GM12878 (cell line): ENCODE data around the gene PLCG2. TPM values are rescaled to one million over a fixed set of nuclear protein-coding genes. Genes with fewer than 3 reads are reported as not detected.
A peak's percentile ranks its signal among the peaks of the same experiment; 100 is the strongest.

Experiments used
- ATAC-seq: fragments of 200-7000 bp; cut with Tn5 transposase; 3 replicates; pipeline ENCODE4 v1.9.1; 2020; ENCODE audit warnings: mild to moderate bottlenecking, moderate library complexity
- BruUV-seq: library from RNA; stranded (reverse); fragments of 400-500 nt; replicated peaks from 2 replicates; lab custom pipeline; 2021; lab: Mats Ljungman, UMichigan
- CTCF ChIA-PET: fragments of 300-600 bp; sonication (Branson Sonifier 250); formaldehyde crosslinking; extraction: SDS; loops from one replicate; lab custom pipeline; 2021; ENCODE audit warnings: inconsistent platforms; lab: Yijun Ruan, JAX
- POLR2A ChIA-PET: fragments of 350-600 bp; formaldehyde crosslinking; extraction: SDS; loops from one replicate; lab custom pipeline; 2021; ENCODE audit warnings: inconsistent platforms; lab: Charles Lee
- RAD21 ChIA-PET: fragments of 300-600 bp; sonication (Branson Sonifier 250); formaldehyde crosslinking; loops from one replicate; lab custom pipeline; 2023; ENCODE audit warnings: antibody characterized with exemption; ENCODE audit not compliant: unreplicated experiment; lab: Charles Lee
- SMC1A ChIA-PET: fragments of 300-600 bp; sonication (Branson Sonifier 250); formaldehyde crosslinking; loops from one replicate; lab custom pipeline; 2023; ENCODE audit not compliant: unreplicated experiment, uncharacterized antibody; lab: Charles Lee
- DNase-seq: peaks from one replicate; pipeline ENCODE4 v3.0.0-alpha.2; 2011; ENCODE audit warnings: low read depth, low spot score
- FAIRE-seq: peaks from 3 replicates; lab custom pipeline; 2011; peaks lifted over from hg19 to GRCh38; lab: Jason Lieb, UNC
- H2AFZ ChIP-seq: 2 replicates; pipeline ENCODE4 v1.6.0; 2011; ENCODE audit warnings: low read depth, low read length, control low read depth; ENCODE audit not compliant: control insufficient read depth
- H3K27ac ChIP-seq: 2 replicates; pipeline ENCODE4 v1.5.1; 2011; ENCODE audit warnings: control low read depth; ENCODE audit not compliant: control insufficient read depth, insufficient read depth
- H3K27me3 ChIP-seq, 2 experiments: replicated peaks in 1 of 2; 2 replicates each; pipeline versions ENCODE4 v1.6.0 to v1.6.1; 2011; ENCODE audit warnings: low read length in 1 of 2; ENCODE audit not compliant: control insufficient read depth in 2 of 2, insufficient read depth in 2 of 2
- H3K36me3 ChIP-seq, 2 experiments: 2 replicates each; pipeline ENCODE4 v1.5.1; 2011; ENCODE audit warnings: low read length in 1 of 2; ENCODE audit not compliant: control insufficient read depth in 2 of 2, insufficient read depth in 2 of 2
- H3K4me1 ChIP-seq: 2 replicates; pipeline ENCODE4 v1.6.1; 2011; ENCODE audit warnings: mild to moderate bottlenecking, low read length, moderate library complexity, mixed read lengths; ENCODE audit not compliant: control insufficient read depth, insufficient read depth
- H3K4me2 ChIP-seq: 2 replicates; pipeline ENCODE4 v1.6.0; 2011; ENCODE audit warnings: control low read depth; ENCODE audit not compliant: control insufficient read depth, insufficient read depth
- H3K4me3 ChIP-seq: fragments of 200-600 bp; sonication (generic); 2 replicates; pipeline ENCODE4 v1.5.1; 2016
- H3K79me2 ChIP-seq: 2 replicates; pipeline ENCODE4 v1.6.0; 2011; ENCODE audit warnings: low read length; ENCODE audit not compliant: control insufficient read depth, insufficient read depth
- H3K9ac ChIP-seq: 2 replicates; pipeline ENCODE4 v1.8.0; 2011; ENCODE audit warnings: low read length, control low read depth, mixed read lengths; ENCODE audit not compliant: control insufficient read depth, insufficient read depth
- H3K9me3 ChIP-seq: replicated peaks from 3 replicates; pipeline ENCODE4 v1.5.1; 2011; ENCODE audit warnings: mild to moderate bottlenecking, low read length; ENCODE audit not compliant: control insufficient read depth, insufficient read depth
- H4K20me1 ChIP-seq: 2 replicates; pipeline ENCODE4 v1.6.0; 2011; ENCODE audit not compliant: control insufficient read depth, insufficient read depth
- ATF2 ChIP-seq: IDR thresholded peaks from 2 replicates; pipeline ENCODE4 v1.6.1; 2012; ENCODE audit warnings: low read length, inconsistent platforms
- EED ChIP-seq: sonication (generic); IDR thresholded peaks from 2 replicates; pipeline ENCODE4 v1.6.1; 2016; ENCODE audit warnings: antibody characterized with exemption, low read depth
- FOXM1 ChIP-seq: IDR thresholded peaks from 2 replicates; pipeline ENCODE4 v1.6.1; 2012; ENCODE audit warnings: low read depth, mild to moderate bottlenecking, inconsistent platforms, low read length, moderate library complexity
- HDAC6 ChIP-seq: fragments of 200-600 bp; sonication (generic); IDR thresholded peaks from one replicate; pipeline ENCODE4 v1.8.0; 2017; ENCODE audit warnings: antibody characterized with exemption; ENCODE audit not compliant: unreplicated experiment
- POLR2AphosphoS5 ChIP-seq: IDR thresholded peaks from 2 replicates; pipeline ENCODE4 v1.6.1; 2011; ENCODE audit warnings: mild to moderate bottlenecking, low read length, inconsistent platforms
- WGBS: methylation state at CpG from one replicate; pipeline ENCODE4 v1.1.6; 2016; ENCODE audit warnings: low lambda C conversion rate; ENCODE audit not compliant: insufficient replicate concordance, insufficient coverage; ENCODE audit errors: missing lambda C conversion rate; 5-methylcytosine and 5-hydroxymethylcytosine counted together
- in situ Hi-C: fragments of 300-500 bp; cut with MboI; formaldehyde crosslinking; loops from 9 replicates; pipeline ENCODE4 v1.14.3; 2018; ENCODE audit warnings: mixed read lengths
- intact Hi-C: fragments of 100-400 bp; cut with micrococcal nuclease; formaldehyde crosslinking; loops from one replicate; pipeline ENCODE4 v1.14.2; 2022; ENCODE audit not compliant: unreplicated experiment
- polyA plus RNA-seq, 11 experiments: library from polyadenylated mRNA; depleted of rRNA in 4 of 11; unstranded in 6 of 11; stranded (reverse) in 5 of 11; fragments of >200 nt; fragmentation: Nextera tagmentation in 4 of 11; fragmentation: Illumina TruSeq in 1 of 11; extraction: Ambion mirVana in 4 of 11; extraction: Trizol in 1 of 11; gene quantifications; 1 replicate in 1 of 11; 2 replicates in 10 of 11; pipeline versions ENCODE4 v1.2.1 to v1.2.3, GENCODE V29; 2011 to 2016; ENCODE audit warnings: inconsistent platforms in 2 of 11, missing spikeins in 2 of 11, low read depth in 1 of 11
- total RNA-seq, 4 experiments: library from RNA; depleted of rRNA in 3 of 4; stranded (reverse); fragments of >200 nt in 3 of 4; fragmentation: Illumina TruSeq in 1 of 4; extraction: Trizol in 1 of 4; gene quantifications; 2 replicates each; pipeline versions ENCODE4 v1.2.1 to v1.2.3, GENCODE V29; 2013 to 2021

Gene PLCG2
- total and polyA plus RNA-seq, 10 of the 15 experiments (the other 5 are each of a cell fraction or from before 2014, with no cell fraction given): 47.6 to 256 (median 149) TPM

DNA sequence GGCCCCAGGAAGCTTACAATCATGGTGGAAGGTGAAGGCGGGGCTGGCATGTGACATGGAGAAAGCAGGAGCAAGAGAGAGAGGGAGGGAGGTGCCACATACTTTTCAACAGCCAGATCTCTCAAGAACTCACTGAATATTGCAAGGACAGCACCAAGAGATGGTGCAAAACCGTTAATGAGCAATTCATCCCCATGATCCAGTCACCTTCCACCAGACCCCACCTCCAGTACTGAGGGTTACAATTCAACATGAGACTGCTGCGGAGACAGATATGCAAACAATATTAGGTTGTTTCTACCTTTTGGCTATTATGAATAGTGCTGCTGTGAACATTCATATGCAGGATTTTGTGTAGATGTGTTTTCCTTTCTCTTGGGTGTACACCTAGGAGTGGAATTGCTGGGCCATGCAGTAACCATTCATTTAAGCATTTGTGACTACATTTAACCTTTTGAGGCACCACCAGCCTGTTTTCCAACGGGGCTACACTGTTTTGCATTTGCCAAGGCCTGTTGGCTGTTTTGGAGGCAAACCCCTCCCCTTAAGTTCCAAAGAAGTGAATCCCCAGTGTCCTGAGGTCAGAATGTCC, 28.8 kb downstream of the PLCG2 start:
- in situ Hi-C loops: no loop called here

More for the DNA sequence above, 28.8 kb downstream of the PLCG2 start:
- Histone ChIP-seq H4K20me1 (no peaks in the 10 kb centered on the region), H3K79me2 (peaks cover 87% of the 10 kb centered on the region), H3K9ac (peak overlapping the region; percentile 72), H3K27me3 (no peaks in the 10 kb centered on the region), H3K9me3 (peaks cover 13% of the 10 kb centered on the region), H2AFZ (no peak overlapping the region), H3K36me3 (peaks cover 9 to 12% of the 10 kb centered on the region in 2 experiments), H3K4me3 (peak overlapping the region; percentile 30; the same call in 1 of the 2 replicates), H3K4me1 (peaks cover 77% of the 10 kb centered on the region), H3K4me2 (peak overlapping the region; percentile 74), H3K27ac (peak overlapping the region; percentile 99)
- ChIA-PET CTCF (interaction anchor here (0.7 to 3.0 kb wide), 9 partner anchors 9 to 77 kb away, joined by 3 to 30 read pairs (median 4); no protein-coding TSS in a partner anchor), SMC1A (interaction anchor here (0.7 to 6.6 kb wide), 16 partner anchors 9 to 56 kb away, joined by 3 to 117 read pairs (median 4); partner anchors contain the start of gene PLCG2), POLR2A (interaction anchor here (0.6 to 4.1 kb wide), 14 partner anchors 7 to 68 kb away, joined by 3 to 34 read pairs (median 6); no protein-coding TSS in a partner anchor), RAD21 (interaction anchor here (0.9 to 4.3 kb wide), 18 partner anchors 9 to 67 kb away, joined by 3 to 40 read pairs (median 15); partner anchors contain the start of gene PLCG2)
- no peak for DNase-seq
- BruUV-seq: no TSS peak
- TF ChIP-seq POLR2AphosphoS5: 0 out of 2 replicates have a peak, but pooled peaks have one; percentile 19
- TF ChIP-seq HDAC6: no peak
- TF ChIP-seq FOXM1: no peak
- 0 out of 2 replicates have a peak, but pooled peaks have one; percentile 19 for TF ChIP-seq EED
- no peak for TF ChIP-seq ATF2
- no peak for ATAC-seq
- 14% methylated on average over 4 of the region's 4 CpGs for WGBS
- intact Hi-C loops: loop anchor here (2.0 kb wide), 1 partner anchor 23 kb away; no protein-coding TSS in a partner anchor
- FAIRE-seq: no peak
